Gastroesophageal sphincter (tissue), 4 donors: ENCODE results near the gene CCDC85A. TPM values are rescaled to one million over a fixed set of nuclear protein-coding genes. Genes with fewer than 3 reads are reported as not detected.
"Not testable (repeated sequence)": the region's sequence is repeated elsewhere in the genome, so short reads cannot be mapped to it uniquely, and the experiment has no call there.

Experiments
- ATAC-seq: fragments of 150-250 bp; one replicate; pipeline ENCODE4 v1.9.1; 2016; ENCODE audit warnings: mild to moderate bottlenecking, moderate library complexity
- H3K27ac ChIP-seq, 4 donors: fragments of 200-600 bp; sonication (generic) in 3 of 4; 1 replicate in 3 of 4; 2 replicates in 1 of 4; pipeline ENCODE4 v1.5.1; 2016 to 2019
- H3K27me3 ChIP-seq: fragments of 200-600 bp; sonication (generic); one replicate; pipeline ENCODE4 v1.5.1; 2019
- H3K36me3 ChIP-seq, 2 donors: fragments of 200-600 bp; sonication (generic); one replicate each; pipeline ENCODE4 v1.5.1; 2019; ENCODE audit warnings: control low read depth in 1 of 2
- H3K4me1 ChIP-seq, 3 donors: fragments of 200-600 bp; sonication (generic); 1 replicate in 2 of 3; 2 replicates in 1 of 3; pipeline ENCODE4 v1.5.1; 2016 to 2019; ENCODE audit warnings: control low read depth in 2 of 3
- H3K4me3 ChIP-seq, 2 donors: fragments of 200-600 bp; sonication (generic); one replicate each; pipeline ENCODE4 v1.5.1; 2019; ENCODE audit warnings: mild to moderate bottlenecking in 1 of 2, moderate library complexity in 1 of 2
- H3K9me3 ChIP-seq, 3 donors: fragments of 200-600 bp; sonication (generic); one replicate each; pipeline ENCODE4 v1.5.1; 2017 to 2019; ENCODE audit warnings: control low read depth in 2 of 3
- CTCF ChIP-seq, 4 experiments: fragments of 200-600 bp in 2 of 4; fragments of 450-650 bp in 2 of 4; sonication (generic) in 1 of 4; IDR thresholded peaks; one replicate each; pipeline ENCODE4 v1.5.1; 2017 to 2019; ENCODE audit warnings: antibody characterized with exemption in 4 of 4, mild to moderate bottlenecking in 2 of 4, moderate library complexity in 2 of 4
- EP300 ChIP-seq: sonication (generic); formaldehyde crosslinking; IDR thresholded peaks from one replicate; pipeline ENCODE4 v1.6.1; 2017; ENCODE audit warnings: antibody characterized with exemption, mild to moderate bottlenecking
- POLR2A ChIP-seq, 2 donors: fragments of 450-650 bp; IDR thresholded peaks; one replicate each; pipeline ENCODE4 v1.6.1; 2017; ENCODE audit warnings: antibody characterized with exemption in 2 of 2, mild to moderate bottlenecking in 2 of 2, moderate library complexity in 1 of 2
- POLR2AphosphoS5 ChIP-seq: sonication (generic); formaldehyde crosslinking; IDR thresholded peaks from one replicate; pipeline ENCODE4 v1.6.1; 2017; ENCODE audit warnings: antibody characterized with exemption
- whole genome bisulfite sequencing, 2 donors: methylation state at CpG; one replicate each; pipeline ENCODE4 v1.1.5; 2018; ENCODE audit warnings: low coverage in 1 of 2; 5-methylcytosine and 5-hydroxymethylcytosine counted together
- total RNA-seq, 4 donors: library from RNA; depleted of rRNA; stranded (reverse); fragments of >200 nt; gene quantifications; one replicate each; pipeline ENCODE4 v1.1.0, GENCODE V29; 2016

The CCDC85A gene
- total RNA-seq, result 1 to 10 TPM; 2.6 to 7.0 (median 4.8) TPM

GRCh38 chr2:56183643-56184499, at the start of gene CCDC85A:
CCDC85A (plus strand) TSS chr2:56183990; CDS start chr2:56184625, 635 bp downstream.
- peaks cover 0 to 28% (median 15%) of the 10 kb centered on the region in 3 donors for H3K4me1 ChIP-seq
- peaks cover 87% of the 10 kb centered on the region for H3K27me3 ChIP-seq
- peak; percentile 89 for ATAC-seq
- TF ChIP-seq EP300, result no peak
- TF ChIP-seq CTCF (IDR thresholded peaks at IDR 0.05), result peak; percentile 69 to 96 (median 78)
- no peaks in the 10 kb centered on the region for H3K36me3 ChIP-seq
- peak within 1 kb of the TSS; percentile 30 to 65 for H3K4me3 ChIP-seq
- 0% methylated on average over 4 of the region's 86 CpGs; no CpG with 5 or more reads in 1 of the 2 donors for WGBS, 2 donors
- H3K27ac ChIP-seq, result peak within 1 kb of the TSS in 3 of 4 donors; percentile 12 to 68 (median 48)
- no peaks in the 10 kb centered on the region for H3K9me3 ChIP-seq

GRCh38 chr2:56134861-56135260, 48.9 kb upstream of the CCDC85A start:
- Histone ChIP-seq H3K9me3 (no peaks in the 10 kb centered on the region), H3K27me3 (no peaks in the 10 kb centered on the region), H3K36me3 (no peaks in the 10 kb centered on the region), H3K4me1 (no peaks in the 10 kb centered on the region), H3K4me3 (no peak overlapping the region), H3K27ac (no peak overlapping the region)
- ATAC-seq, result no peak
- TF ChIP-seq CTCF (IDR thresholded peaks at IDR 0.05), result no peak
- TF ChIP-seq POLR2AphosphoS5, result no peak
- TF ChIP-seq POLR2A (IDR thresholded peaks at IDR 0.05), result no peak
- no peak for TF ChIP-seq EP300
- WGBS, 2 donors, result 81% methylated on average over 4 of the region's 4 CpGs

- H3K27ac ChIP-seq, H3K27me3 ChIP-seq, H3K4me3 ChIP-seq, H3K9me3 ChIP-seq, ATAC-seq, H3K4me1 ChIP-seq, H3K36me3 ChIP-seq: not testable (repeated sequence)
- 83% methylated on average over 1 of the region's 15 CpGs; no CpG with 5 or more reads in 1 of the 2 donors for whole genome bisulfite sequencing, 2 donors
These were observed 41.2 kb upstream of the CCDC85A start for GRCh38 chr2:56142497-56143061.

- H3K4me1 ChIP-seq, result no peaks in the 10 kb centered on the region
- H3K27me3 ChIP-seq, result no peaks in the 10 kb centered on the region
- no peak overlapping the region for H3K4me3 ChIP-seq
- ATAC-seq, result no peak
- H3K9me3 ChIP-seq, result no peaks in the 10 kb centered on the region
- H3K27ac ChIP-seq, result no peak overlapping the region
- H3K36me3 ChIP-seq, result no peaks in the 10 kb centered on the region
- 83 to 96% methylated on average over 2 of the region's 2 CpGs for WGBS, 2 donors
- TF ChIP-seq EP300 (no peak), CTCF (IDR thresholded peaks at IDR 0.05) (no peak), POLR2A (IDR thresholded peaks at IDR 0.05) (no peak), POLR2AphosphoS5 (no peak)
These were observed 35.9 kb upstream of the CCDC85A start for GRCh38 chr2:56147907-56148306.

- H3K27ac ChIP-seq, result no peak overlapping the region
- H3K4me1 ChIP-seq, result no peaks in the 10 kb centered on the region
- WGBS, 2 donors, result 51 to 67% methylated on average over 3 of the region's 3 CpGs
- TF ChIP-seq CTCF (IDR thresholded peaks at IDR 0.05) (no peak), POLR2A (IDR thresholded peaks at IDR 0.05) (no peak), POLR2AphosphoS5 (no peak), EP300 (no peak)
- H3K9me3 ChIP-seq, result no peaks in the 10 kb centered on the region
- no peak overlapping the region for H3K4me3 ChIP-seq
- ATAC-seq, result no peak
- H3K36me3 ChIP-seq, result no peaks in the 10 kb centered on the region
- H3K27me3 ChIP-seq, result peaks cover 3% of the 10 kb centered on the region
These were observed 35.0 kb upstream of the CCDC85A start for GRCh38 chr2:56148825-56149224.
